Measurements from ENCODE around the gene ATP13A4. TPM values are rescaled to one million over a fixed set of nuclear protein-coding genes. Genes with fewer than 3 reads are reported as not detected.

ATP13A4 gene
- total RNA-seq, 2 experiments from 2014 or later, result 2.8 to 3.5 TPM

GRCh38 chr3:193418576-193419373 is 135.9 kb downstream of the ATP13A4 start:
- ChIA-PET CTCF (no interaction called here), POLR2A (no interaction called here)
- no peaks in the 10 kb centered on the region for H3K4me1 Mint-ChIP-seq (ENCODE audit: low read depth)
- H3K27ac Mint-ChIP-seq, result no peak overlapping the region
- no peak overlapping the region for H3K4me3 Mint-ChIP-seq
- H3K36me3 Mint-ChIP-seq (ENCODE audit: low read depth), result peaks cover 17% of the 10 kb centered on the region
- peaks cover 1% of the 10 kb centered on the region for H3K27me3 Mint-ChIP-seq
- ATAC-seq (no peak), DNase-seq (no peak)
- H3K9me3 Mint-ChIP-seq, result peaks cover 16% of the 10 kb centered on the region
- intact Hi-C loops (cut with micrococcal nuclease), result no loop called here
- no peak for TF ChIP-seq CTCF (IDR thresholded peaks at IDR 0.05)

DNA sequence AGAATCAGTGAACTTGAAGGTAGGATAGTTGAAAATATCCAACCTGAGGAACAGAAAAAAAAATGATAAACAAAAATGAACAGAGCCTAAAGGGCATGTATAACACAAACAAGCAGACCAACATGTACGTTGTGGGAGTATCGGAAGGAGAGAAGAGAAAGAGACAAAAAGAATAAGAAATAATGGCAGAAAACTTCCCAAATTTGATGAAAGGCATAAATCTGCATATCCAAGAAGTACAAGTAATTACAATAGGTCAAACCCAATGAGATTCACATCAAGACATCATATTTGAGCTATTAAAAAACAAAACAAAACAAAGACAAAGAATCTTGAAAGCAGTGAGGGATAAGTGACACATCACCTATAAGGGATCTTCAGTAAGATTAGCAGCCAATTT is 138.1 kb downstream of the ATP13A4 start:
- intact Hi-C loops (cut with micrococcal nuclease), result no loop called here
- peaks cover 1% of the 10 kb centered on the region for H3K27me3 Mint-ChIP-seq
- DNase-seq (no peak), ATAC-seq (no peak)
- H3K27ac Mint-ChIP-seq, result no peak overlapping the region
- H3K36me3 Mint-ChIP-seq (ENCODE audit: low read depth), result peaks cover 21% of the 10 kb centered on the region
- TF ChIP-seq CTCF (IDR thresholded peaks at IDR 0.05), result no peak
- H3K9me3 Mint-ChIP-seq, result peaks cover 17% of the 10 kb centered on the region
- ChIA-PET CTCF (interaction anchor here (0.7 kb wide), 1 partner anchor 28 kb away, joined by 3 read pairs; no protein-coding TSS in a partner anchor), POLR2A (no interaction called here)
- no peaks in the 10 kb centered on the region for H3K4me1 Mint-ChIP-seq (ENCODE audit: low read depth)
- no peak overlapping the region for H3K4me3 Mint-ChIP-seq

DNA sequence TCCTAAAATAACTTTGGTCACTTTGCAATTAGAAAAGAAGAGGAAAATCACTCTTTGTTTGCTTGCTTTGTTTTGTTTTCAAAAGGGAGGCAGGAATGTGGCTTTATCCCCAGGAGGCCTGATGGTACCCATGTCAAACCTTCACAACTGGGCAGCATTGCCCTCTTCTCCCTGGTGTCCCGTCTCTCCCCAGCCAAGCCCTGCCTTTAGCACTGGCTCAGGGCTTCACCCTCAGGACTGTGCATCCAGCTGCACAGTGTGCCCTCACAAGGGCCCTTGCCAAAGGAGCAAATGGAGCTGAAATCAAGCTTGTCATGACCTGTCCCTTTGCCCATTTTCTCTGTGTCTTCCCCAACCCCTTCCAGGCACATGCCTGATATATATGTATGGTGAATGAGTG is 147.0 kb downstream of the ATP13A4 start:
- Mint-ChIP-seq H3K27me3 (no peaks in the 10 kb centered on the region), H3K9me3 (no peaks in the 10 kb centered on the region), H3K36me3 (ENCODE audit: low read depth) (peaks cover 2% of the 10 kb centered on the region), H3K4me1 (ENCODE audit: low read depth) (no peaks in the 10 kb centered on the region), H3K4me3 (no peak overlapping the region), H3K27ac (no peak overlapping the region)
- no peak for DNase-seq
- ChIA-PET POLR2A (no interaction called here), CTCF (no interaction called here)
- TF ChIP-seq CTCF (IDR thresholded peaks at IDR 0.05), result no peak
- intact Hi-C loops (cut with micrococcal nuclease), result no loop called here
- no peak for ATAC-seq

- ATAC-seq, result no peak
- Mint-ChIP-seq H3K4me1 (ENCODE audit: low read depth) (no peaks in the 10 kb centered on the region), H3K27ac (no peak overlapping the region), H3K4me3 (no peak overlapping the region), H3K36me3 (ENCODE audit: low read depth) (peaks cover 2% of the 10 kb centered on the region), H3K27me3 (no peaks in the 10 kb centered on the region), H3K9me3 (no peaks in the 10 kb centered on the region)
- ChIA-PET CTCF (no interaction called here), POLR2A (no interaction called here)
- no peak for DNase-seq
- intact Hi-C loops (cut with micrococcal nuclease), result no loop called here
- TF ChIP-seq CTCF (IDR thresholded peaks at IDR 0.05), result no peak
Measured at GRCh38 chr3:193407112-193407511, 147.6 kb downstream of the ATP13A4 start.

DNA sequence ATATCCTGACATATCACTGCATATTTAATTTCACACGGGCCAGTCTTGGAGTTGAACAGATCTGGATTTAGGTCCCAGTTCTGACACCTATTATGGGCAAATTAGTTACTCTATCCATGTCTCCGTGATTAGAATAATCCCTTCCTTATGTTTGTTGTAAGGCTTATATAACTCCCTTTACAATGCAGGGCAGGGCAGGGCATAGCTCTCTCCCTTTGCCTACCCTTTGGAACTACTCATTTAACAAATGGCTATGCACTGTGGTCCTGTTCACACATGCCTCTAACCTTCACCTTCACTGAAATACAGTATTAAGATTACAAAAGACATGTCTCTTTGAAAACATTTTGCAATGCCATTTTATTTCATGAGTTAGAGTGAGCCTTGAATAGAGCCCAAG is 151.4 kb downstream of the ATP13A4 start:
- Mint-ChIP-seq H3K27ac (no peak overlapping the region), H3K4me3 (no peak overlapping the region), H3K4me1 (ENCODE audit: low read depth) (no peaks in the 10 kb centered on the region), H3K36me3 (ENCODE audit: low read depth) (no peaks in the 10 kb centered on the region), H3K9me3 (no peaks in the 10 kb centered on the region), H3K27me3 (no peaks in the 10 kb centered on the region)
- CTCF ChIA-PET, result no interaction called here
- no peak for ATAC-seq
- POLR2A ChIA-PET, result no interaction called here
- intact Hi-C loops (cut with micrococcal nuclease), result no loop called here
- no peak for DNase-seq
- TF ChIP-seq CTCF (IDR thresholded peaks at IDR 0.05), result no peak
